Measurements from ENCODE around the gene ELAVL3. TPM values are rescaled to one million over a fixed set of nuclear protein-coding genes. Genes with fewer than 3 reads are reported as not detected.

ELAVL3 gene
- total RNA-seq, 1 donor from 2014 or later = not detected

DNA sequence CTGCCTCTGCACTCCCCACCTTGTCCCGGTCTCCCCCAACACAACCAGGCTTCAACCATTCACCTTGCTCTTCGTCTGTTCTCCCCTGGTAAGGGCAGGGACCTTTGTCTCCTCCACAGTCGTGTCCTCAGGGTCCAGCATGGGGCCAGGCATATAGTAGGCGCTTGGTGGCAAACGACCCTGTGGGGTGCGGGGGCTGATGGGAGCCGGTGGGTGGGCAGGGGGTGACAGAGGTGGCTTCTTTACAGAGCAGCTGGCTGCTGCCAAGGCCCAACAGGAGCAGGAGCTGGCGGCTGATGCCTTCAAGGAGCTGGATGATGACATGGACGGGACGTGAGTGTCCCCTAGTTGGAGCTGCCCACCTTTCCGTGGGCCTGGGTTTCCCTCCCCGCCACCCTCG is 35.7 kb downstream of the ELAVL3 start:
- intact Hi-C loops (cut with micrococcal nuclease) = no loop called here

DNA sequence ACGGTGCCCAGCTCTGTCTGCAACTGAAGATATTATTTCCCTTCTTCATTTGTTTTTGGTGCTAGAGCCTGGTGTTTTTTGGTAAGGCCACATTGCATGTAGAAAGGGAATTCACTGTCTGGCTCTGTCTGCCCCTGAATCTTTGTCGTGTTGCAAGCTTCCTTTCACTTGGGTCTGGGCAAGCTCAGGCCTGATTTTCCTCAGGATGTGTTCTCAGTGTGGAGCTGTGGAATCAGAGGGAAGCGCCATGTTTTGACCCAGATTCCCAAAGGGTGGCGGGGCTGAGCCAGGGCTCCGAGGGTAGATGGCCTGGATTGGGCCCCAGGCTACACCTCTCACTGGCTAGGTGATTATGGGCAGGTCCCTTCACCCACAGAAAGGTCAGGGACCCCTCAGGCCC is 36.8 kb downstream of the ELAVL3 start:
- intact Hi-C loops (cut with micrococcal nuclease) = no loop called here

DNA sequence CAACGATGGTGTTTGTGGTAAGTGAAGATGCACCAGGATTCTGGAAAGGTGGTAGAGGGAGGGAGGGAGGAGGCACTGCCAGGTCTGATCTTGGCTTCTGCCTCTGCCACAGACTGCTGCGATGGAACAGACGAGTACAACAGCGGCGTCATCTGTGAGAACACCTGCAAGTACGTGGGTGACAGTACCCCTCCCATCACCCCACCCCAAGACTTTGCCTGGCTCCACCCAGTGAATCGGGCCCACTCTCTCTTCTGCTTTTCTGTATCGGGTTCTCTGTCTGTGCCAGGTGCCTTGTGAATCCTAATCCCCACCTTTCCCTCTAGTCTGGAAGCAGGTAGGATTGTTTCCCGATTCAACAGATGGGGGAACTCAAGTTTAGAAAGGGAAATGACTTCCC is 42.9 kb downstream of the ELAVL3 start:
- intact Hi-C loops (cut with micrococcal nuclease) = loop anchor here (5.0 to 10.0 kb wide), 4 partner anchors 144 to 1643 kb away; partner anchors contain the start of gene SMARCA4

DNA sequence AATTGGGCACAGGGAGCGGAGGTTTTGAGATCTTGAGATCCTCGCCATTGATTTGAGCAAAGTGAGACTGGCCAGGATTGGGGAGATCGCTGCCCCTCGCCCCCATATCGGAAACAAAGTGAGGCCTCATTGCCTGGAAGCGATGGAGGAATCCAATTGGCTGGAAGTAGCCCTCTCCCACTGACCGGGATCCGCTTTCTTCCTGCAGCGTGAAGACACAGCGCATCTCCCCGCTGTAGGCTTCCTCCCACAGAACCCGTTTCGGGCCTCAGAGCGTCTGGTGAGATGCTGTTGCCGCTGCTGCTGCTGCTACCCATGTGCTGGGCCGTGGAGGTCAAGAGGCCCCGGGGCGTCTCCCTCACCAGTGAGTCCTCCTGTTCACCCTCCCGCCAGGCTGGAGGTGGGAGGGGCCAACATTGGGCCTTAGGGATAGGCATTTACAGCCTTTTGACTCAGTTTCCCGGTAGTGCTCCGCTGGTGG is 45.0 kb downstream of the ELAVL3 start:
- intact Hi-C loops (cut with micrococcal nuclease) = loop anchor here (1.0 to 10.0 kb wide), 18 partner anchors 14 to 1641 kb away; partner anchors contain the start of genes CCDC159, ECSIT, ELOF1 and ILF3

DNA sequence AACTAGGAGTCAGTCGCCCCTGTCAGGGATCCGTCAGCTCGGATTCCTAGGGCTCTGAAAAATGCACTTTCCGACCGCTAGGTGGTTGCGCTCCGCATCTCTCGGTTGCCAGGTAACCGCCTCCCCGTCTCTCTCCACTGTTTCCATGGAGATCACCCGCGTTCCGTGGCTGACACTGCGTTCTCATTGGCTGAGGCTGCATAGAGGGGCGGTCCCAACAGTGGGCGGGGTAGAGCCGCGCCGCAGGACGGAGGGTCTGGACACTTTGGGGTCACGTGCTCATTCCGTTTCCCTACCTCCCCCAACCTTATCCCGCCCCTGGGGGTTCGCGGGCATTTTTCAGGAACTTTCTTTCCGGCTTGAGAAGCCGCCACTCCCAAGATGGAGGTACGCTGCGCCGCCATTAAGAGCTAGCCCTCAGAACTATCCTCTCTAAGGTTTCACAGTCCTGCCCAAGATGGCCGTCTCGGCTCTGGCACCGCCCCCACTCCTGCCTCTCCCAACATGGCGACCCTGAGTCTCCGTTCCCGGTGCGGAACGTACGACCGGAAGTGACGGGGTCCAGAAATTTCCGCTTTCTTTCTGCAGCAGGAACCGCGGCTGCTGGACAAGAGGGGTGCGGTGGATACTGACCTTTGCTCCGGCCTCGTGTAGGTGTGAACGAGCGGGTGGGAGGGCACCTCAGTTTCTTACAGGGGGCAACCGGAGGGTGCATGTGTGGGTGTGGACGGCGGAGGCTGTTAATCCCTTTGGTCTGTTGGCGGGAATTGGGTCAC is 45.6 kb downstream of the ELAVL3 start, which contains the start of the genes ODAD3 and PRKCSH:
ODAD3 (minus strand) TSS at position 65 of the 776 bp plus-strand sequence. CDS start 105 bp downstream, outside the sequence.
PRKCSH (plus strand) TSS at position 579 of the 776 bp plus-strand sequence. CDS start 483 bp downstream, outside the sequence.
- intact Hi-C loops (cut with micrococcal nuclease) = loop anchor here (1.0 to 10.0 kb wide), 18 partner anchors 13 to 1640 kb away; partner anchors contain the start of genes CCDC159, ECSIT, ELOF1 and ILF3

DNA sequence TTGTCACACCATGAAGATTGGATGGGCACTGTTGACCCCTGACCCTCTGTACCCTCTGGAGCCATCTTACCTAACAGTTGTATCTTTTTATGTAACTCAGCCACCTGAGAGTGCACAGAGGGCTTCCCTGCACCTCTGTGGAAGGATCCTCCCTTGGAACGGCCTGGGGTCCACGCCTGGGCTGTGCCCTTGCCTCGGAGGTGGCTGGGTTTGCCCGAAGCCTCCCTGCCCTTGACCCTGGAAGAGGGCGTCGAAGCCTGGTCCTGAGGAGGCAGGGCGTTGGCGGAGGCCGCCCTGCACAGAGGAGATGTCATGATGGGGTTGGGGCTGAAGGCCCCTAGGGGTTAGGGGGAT is 46.2 kb downstream of the ELAVL3 start:
- intact Hi-C loops (cut with micrococcal nuclease) = loop anchor here (1.0 to 10.0 kb wide), 18 partner anchors 12 to 1640 kb away; partner anchors contain the start of genes CCDC159, ECSIT, ELOF1 and ILF3

DNA sequence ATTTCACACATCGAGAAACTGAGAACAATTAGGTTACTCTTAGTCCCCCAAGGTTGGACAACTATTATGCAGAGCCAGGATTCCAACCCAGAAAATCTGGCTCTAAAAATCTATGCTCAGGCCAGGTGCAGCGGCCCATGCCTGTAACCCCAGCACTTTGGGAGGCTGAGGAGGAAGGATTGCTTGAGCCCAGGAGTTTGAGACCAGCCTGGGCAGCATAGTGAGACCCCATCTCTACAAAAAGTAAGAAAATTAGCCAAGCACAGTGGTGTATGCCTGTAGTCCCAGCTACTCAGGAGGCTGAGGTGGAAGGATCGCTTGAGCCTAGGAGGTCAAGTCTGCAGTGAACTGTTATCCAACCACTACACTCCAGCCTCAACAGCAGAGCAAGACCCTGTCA is 47.3 kb downstream of the ELAVL3 start:
- intact Hi-C loops (cut with micrococcal nuclease) = loop anchor here (10.0 kb wide), 1 partner anchor 1639 kb away; no protein-coding TSS in a partner anchor

DNA sequence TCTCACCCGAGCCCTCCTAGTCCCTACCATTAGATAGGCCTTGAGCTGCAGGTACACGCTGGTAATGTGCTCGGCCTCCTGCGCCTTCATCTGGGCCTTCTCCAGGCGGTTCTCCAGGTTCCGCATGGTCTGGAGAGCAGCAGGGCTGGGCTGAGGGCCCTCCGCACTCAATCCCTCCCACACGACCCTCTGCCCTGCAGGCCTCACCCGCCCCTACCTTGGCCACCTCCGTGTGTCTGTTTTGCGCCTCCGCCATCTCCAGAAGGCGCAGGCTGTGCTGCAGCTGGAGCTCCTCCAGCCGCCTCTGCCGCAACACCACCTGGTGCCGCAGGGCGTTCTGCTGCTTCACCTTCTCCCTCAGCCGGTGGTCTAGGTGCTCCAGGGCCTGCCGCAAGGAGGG is 54.2 kb downstream of the ELAVL3 start:
- intact Hi-C loops (cut with micrococcal nuclease) = no loop called here

DNA sequence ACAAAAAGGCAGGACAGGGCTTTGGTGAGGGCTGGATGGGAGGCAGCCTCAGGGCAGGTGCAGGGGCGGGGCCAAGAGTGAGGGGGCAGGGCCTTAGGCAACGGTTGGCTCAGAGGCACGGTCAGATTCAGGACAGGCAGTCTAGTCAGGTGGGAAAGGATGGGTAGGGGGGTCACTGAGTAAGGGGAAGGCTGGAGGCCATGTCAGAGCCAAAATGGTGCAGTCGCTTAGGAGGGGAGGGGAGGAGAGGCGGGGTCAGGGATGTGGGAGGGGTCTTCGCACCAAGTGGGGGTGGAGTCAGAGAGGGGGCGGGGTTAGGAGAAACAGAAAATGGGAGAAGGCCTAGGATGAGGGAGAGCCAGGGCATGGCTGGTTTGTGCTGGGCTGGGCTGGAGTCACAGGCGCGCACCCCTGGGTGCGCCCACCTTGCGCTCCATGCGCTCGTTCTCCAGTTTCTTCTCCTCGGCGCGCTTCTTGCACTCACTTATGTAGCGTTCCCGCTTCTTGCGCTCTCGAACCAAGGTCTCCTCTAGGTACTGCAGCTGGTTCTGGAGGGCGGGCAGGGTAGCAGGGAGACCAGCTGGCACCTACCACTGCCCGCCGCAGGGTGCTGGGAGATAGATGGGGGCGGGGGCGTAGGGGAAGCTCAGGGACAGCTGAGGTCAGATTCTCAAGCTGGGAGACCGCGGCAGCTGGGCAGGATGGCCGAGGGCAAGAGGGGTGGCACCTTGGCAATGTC is 55.0 kb downstream of the ELAVL3 start:
- intact Hi-C loops (cut with micrococcal nuclease) = no loop called here

DNA sequence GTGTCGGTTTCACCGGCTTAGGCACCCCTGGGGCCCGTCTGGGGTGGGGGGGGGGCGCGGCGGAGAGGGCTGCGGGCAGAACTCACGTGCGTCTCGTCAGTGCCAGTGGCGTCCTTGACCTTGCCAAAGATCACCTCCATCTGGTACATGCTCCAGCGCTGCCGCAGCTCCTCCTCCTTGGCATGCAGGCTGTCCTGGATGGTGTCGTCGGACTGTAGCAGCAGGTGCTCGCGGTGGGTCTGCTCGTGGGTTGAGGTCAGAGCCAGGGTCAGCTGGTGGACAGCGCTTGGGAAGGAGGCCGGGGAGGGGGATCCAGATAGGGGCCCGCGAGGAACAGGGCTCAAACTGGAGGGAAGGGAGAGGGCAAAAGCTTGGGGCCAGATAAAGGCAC is 57.1 kb downstream of the ELAVL3 start:
- intact Hi-C loops (cut with micrococcal nuclease) = loop anchor here (5.0 kb wide), 1 partner anchor 1674 kb away; no protein-coding TSS in a partner anchor

DNA sequence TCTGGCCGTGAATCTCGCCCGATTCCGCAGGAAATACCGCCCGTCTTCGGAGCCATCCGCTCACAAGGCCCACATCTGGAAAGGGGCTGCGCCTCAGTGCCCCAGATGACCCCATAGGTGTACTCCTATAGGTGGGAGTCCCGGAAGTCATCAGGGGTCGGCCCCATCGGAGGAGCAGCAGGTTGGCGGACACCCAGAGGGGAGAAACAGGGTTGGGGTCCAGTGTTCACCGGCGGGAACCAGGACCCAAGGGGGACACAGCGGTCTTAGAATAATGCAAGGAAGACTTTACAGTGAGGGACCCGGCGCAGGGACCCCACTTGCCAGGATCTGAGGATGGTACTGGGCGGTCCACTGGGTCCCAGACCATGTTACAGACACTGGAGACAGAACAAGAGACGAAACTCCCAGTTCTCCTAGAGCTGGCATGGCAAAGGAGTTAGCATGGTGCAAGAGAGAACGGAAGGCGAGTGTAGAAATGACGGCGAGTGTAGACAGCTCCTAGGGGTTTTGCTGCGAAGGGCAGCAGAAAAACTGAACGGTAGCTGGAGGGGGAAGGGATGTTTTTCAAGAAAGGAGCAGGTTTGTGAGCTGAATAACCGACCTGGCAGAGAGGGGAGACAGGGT is 57.6 kb downstream of the ELAVL3 start:
- intact Hi-C loops (cut with micrococcal nuclease) = loop anchor here (5.0 kb wide), 1 partner anchor 1674 kb away; no protein-coding TSS in a partner anchor

DNA sequence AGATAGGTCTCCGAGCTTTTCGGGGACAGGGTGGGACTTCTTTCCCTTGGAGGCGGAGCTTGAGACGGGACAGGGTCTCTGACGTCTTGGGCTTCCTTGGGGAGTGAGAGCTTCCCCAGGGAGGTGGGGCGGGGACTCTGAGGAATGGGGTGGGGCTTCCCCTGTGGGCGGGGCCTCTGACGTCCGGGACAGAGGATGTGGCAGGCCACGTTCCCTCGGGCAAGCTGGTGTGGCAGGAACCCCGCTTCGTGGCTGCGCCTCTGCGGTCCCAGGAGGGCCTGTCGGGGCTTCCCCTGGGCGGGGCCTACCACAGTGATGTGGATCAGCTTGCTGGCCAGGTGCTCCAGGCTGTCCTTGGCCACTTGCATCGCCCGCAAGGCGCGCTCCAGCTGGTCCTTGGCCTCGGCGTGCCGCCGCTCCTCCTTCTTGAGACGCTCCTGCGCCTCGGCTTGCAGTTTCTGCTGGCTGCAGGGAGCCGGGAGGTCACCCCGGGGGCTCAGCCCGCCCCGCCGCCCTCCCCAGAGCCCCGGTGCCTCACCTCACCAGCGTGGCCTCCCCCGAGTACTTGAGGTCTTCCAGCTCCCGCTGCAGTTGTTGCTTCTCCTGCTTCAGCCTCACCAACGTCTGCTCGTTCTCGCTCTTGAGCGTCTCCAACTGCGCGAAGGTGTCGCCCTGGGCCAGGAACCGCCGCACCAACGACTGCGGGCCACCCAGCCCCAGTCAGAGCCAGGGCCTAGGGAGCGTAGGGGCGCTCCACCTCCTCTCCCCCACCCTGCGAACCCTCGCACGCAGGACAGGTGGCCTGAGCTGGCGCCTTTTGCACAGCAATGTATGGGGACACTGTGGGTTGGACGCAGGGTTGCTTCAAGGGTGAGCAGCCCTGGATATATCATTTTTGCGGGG is 58.4 kb downstream of the ELAVL3 start:
- intact Hi-C loops (cut with micrococcal nuclease) = loop anchor here (1.0 to 5.0 kb wide), 4 partner anchors 13 to 1675 kb away; partner anchors contain the start of genes ODAD3 and PRKCSH

DNA sequence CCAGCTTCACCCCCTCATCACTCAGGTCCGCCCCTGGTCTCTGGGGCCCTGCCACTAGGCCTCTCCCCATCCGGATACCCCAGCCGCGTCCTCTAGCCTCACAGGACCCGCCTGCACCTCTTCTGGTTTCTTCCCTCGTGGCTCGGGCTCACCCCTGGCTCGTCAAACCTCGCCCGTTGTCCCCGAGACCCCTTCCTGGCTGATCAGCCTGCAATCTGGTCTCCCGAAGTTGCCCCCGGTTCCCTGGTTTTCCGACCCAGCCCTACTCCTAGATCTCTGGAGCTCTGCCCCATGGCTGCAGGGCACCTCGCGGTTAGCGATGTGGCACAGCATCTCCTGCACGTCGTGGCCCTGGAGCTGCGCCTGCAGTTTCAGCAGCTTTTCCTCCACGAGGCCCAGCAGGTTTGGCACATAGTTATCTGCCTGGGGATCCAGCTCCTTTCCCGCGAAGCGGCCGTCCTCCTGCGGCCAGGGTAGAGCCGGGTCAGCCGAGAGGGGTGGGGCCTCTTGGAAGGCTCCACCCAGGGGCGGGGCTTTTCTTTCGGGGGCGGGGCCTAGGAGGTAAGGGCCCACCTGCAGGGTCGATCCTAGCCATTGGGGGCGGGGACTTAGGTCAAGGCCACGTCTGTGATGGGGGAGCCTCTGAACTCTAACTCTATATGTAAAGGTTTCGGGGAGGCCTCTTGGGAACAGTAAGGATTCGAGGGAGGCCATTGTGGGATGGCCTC is 59.3 kb downstream of the ELAVL3 start:
- intact Hi-C loops (cut with micrococcal nuclease) = loop anchor here (1.0 to 5.0 kb wide), 4 partner anchors 14 to 1676 kb away; partner anchors contain the start of genes ODAD3 and PRKCSH

DNA sequence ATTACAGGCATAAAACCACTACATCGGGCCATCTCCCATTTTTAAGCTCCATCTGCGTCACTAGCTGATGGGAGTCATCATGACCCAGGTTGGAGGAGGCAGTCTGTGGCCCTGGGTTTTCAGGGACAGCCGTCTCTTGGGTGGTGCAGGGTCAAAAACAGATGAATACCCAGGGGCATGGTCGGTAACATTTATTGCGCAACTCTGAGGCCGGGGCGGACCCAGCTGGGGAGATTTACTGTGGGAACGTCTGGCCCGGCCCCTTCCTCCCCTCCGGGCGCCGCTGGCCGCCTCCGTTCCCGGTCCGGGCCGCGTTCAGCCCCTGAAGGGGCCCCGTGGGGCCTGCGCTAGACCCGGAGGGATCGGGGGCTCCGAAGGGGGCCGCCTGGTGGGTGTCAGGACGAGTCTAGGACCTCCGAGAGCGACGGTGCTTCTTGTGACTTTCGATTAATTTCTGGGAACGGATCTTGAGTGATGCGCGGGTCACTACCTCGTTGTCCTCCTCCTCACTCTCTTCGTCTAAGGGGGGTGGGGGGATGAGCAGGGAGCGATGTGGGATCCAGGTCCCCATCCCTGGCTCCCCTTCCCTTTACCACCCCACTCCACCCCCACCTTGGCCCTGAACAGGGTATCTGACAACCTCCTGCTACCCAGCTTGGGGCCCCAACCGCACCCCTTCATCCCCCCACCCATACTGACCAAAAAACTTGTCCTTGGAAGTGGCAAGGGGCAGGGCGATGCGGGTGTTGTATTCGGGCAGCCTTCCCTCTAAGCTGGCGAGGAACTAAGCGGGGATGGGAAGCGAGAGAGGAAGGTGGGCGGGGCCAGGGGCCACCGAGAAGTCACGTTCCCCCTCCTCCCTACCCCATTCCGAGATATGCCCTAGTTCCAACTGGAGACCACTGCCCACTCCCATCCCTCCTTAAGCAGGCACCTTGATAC is 60.1 kb downstream of the ELAVL3 start:
- intact Hi-C loops (cut with micrococcal nuclease) = loop anchor here (5.0 kb wide), 1 partner anchor 1677 kb away; no protein-coding TSS in a partner anchor

DNA sequence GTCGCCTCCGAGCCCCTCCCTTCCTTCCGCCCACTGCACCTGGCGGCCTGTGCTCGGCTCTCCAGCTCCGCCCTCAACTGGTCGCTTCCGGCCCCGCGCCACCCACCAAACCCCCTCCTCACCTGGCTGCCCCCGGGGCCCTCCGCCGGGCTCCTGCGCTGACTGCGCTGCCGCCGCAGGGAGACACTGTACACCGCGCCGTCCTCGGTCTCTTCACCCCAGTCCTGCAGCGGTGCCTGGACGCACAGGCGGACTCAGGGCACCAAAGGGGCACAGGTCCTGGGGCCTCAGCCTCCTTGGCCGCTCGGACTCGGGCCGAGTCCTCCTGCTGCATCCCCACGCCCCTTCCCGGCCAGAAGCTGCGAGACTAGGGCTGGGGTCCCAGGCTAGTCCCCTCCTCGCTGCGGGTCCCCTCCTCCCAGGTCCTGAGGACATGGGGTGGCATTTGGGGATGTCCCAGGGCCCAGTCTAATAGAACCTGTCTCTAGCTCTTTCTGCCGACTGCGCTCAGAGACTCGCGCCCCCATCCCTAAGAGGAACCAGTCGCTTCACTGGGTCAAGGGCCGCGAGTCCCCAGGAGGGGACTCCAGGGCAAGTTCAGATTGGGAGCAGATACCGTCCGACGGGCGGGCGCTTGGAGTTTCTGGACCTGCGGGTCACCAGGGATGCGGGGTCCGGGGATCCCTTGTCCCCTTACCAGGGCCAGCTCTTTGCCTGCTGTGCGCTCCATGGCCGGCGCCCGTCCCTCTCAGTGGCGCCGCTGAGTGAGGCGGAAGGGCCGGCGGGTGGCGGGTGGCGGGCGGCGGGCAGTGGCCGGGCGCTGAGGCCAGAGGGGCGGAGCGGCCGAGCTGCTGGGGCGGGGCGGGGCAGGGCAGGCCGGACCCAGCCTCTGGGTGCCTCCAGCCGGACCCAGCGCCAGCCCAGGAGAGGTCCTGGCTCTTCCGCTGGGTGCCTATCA is 62.0 kb downstream of the ELAVL3 start, which contains the start of gene RGL3:
RGL3 (minus strand) TSS at position 766 of the 958 bp plus-strand sequence; CDS start at position 730, 36 bp downstream.
- intact Hi-C loops (cut with micrococcal nuclease) = no loop called here

DNA sequence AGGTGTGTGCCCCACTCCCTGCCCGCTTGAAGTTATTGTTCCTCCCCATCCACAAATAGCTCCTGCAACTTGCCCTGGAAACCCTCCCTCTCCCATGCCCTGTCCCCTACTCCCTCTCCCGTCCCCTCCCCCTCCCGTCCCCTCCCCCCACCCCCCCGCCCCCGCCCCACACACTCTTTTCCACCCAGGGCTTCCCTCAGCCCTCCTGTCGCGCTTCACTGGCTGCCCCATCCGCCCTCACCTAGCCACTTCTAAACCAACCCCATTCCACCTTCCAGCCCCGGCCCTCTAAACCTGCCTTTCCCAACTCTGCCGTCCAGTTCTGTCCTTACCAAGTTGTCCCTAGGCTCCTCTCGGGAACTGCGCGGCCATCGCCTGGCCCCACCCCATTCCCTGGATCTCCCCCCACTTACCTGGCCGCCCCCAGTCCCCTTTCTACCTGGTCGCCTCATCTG is 62.7 kb downstream of the ELAVL3 start:
- intact Hi-C loops (cut with micrococcal nuclease) = no loop called here

Measured in T-helper 1 cell treated with Interleukin-12 subunit alpha and Interleukin-12 subunit beta and Interleukin-4 antibody, amounts not matched to agents 30 ng/mL and 1 ng/mL, for 36 hours (primary cell).